ENCODE results near the gene KLHL29.

- TF ChIP-seq POLR2AphosphoS5 (IDR thresholded peaks at IDR 0.05) (no peak), CTCF (IDR thresholded peaks at IDR 0.05 in 8 of 11, conservative IDR thresholded peaks at IDR 0.05 in 3 of 11) (no peak)
These were observed 124.8 kb downstream of the KLHL29 start for GRCh38 chr2:23509596-23510292.
